HFF-Myc (cell line): ENCODE results near the gene KLKB1.

ENCODE experiments used
- DNase-seq: peaks from one replicate; pipeline ENCODE4 v3.0.0-alpha.2; 2011; ENCODE audit warnings: low read depth; ENCODE audit errors: extremely low read depth
- H3K4me3 ChIP-seq: replicated peaks from 2 replicates; pipeline ENCODE4 v1.5.1; 2011; ENCODE audit warnings: low read depth, mild to moderate bottlenecking, control low read depth, low read length
- CTCF ChIP-seq: IDR thresholded peaks from 2 replicates; pipeline ENCODE4 v1.5.1; 2012; ENCODE audit warnings: mild to moderate bottlenecking, low read depth, low read length, control low read depth; ENCODE audit errors: missing control alignments

The KLKB1 gene

GRCh38 chr4:186225848-186226247 lies 1.5 kb upstream of the KLKB1 start:
- no peak overlapping the region for H3K4me3 ChIP-seq
- TF ChIP-seq CTCF, result no peak
- DNase-seq, result no peak

- no peak for TF ChIP-seq CTCF
- H3K4me3 ChIP-seq, result no peak overlapping the region
- DNase-seq, result no peak
Measured at GRCh38 chr4:186226521-186227189, 652 bp upstream of the KLKB1 start.

- no peak for TF ChIP-seq CTCF
- H3K4me3 ChIP-seq, result no peak overlapping the region
- DNase-seq, result no peak
Measured at GRCh38 chr4:186227744-186228513, 622 bp downstream of the KLKB1 start.

- TF ChIP-seq CTCF, result no peak
- no peak overlapping the region for H3K4me3 ChIP-seq
- DNase-seq, result no peak
Measured at GRCh38 chr4:186228514-186228894, 1.2 kb downstream of the KLKB1 start.

GRCh38 chr4:186234367-186234766 lies 7.1 kb downstream of the KLKB1 start:
- no peak for DNase-seq
- H3K4me3 ChIP-seq, result no peak overlapping the region
- TF ChIP-seq CTCF, result no peak

GRCh38 chr4:186236126-186236525 lies 8.8 kb downstream of the KLKB1 start:
- TF ChIP-seq CTCF, result no peak
- H3K4me3 ChIP-seq, result no peak overlapping the region

More at GRCh38 chr4:186236126-186236525, 8.8 kb downstream of the KLKB1 start:
- no peak for DNase-seq
